Psoas muscle (tissue), 8 donors: ENCODE measurements around the gene PPP1R15A. TPM values are rescaled to one million over a fixed set of nuclear protein-coding genes. Genes with fewer than 3 reads are reported as not detected.

Experiments used
- ATAC-seq, 4 donors: fragments of 200-7000 bp; cut with Tn5 transposase; one replicate each; pipeline ENCODE4 v1.9.1; 2020; ENCODE audit warnings: moderate library complexity in 3 of 4, mild to moderate bottlenecking in 2 of 4
- DNase-seq, 2 donors: peaks; one replicate each; pipeline ENCODE4 v3.0.0-alpha.2; 2020
- H3K27ac ChIP-seq: fragments of 200-600 bp; one replicate; pipeline ENCODE4 v1.8.0; 2022
- H3K27me3 ChIP-seq, 3 donors: fragments of 200-600 bp in 1 of 3; one replicate each; pipeline versions ENCODE4 v1.6.1 to v1.8.0; 2013 to 2022; ENCODE audit warnings: low read length in 2 of 3, mild to moderate bottlenecking in 2 of 3, moderate library complexity in 1 of 3; ENCODE audit not compliant: insufficient read depth in 3 of 3
- H3K36me3 ChIP-seq, 2 donors: fragments of 200-600 bp in 1 of 2; one replicate each; pipeline versions ENCODE4 v1.6.1 to v1.8.0; 2013 to 2022; ENCODE audit warnings: low read depth in 1 of 2, mild to moderate bottlenecking in 1 of 2, moderate library complexity in 1 of 2; ENCODE audit not compliant: insufficient read depth in 1 of 2
- H3K4me1 ChIP-seq: fragments of 200-600 bp; one replicate; pipeline ENCODE4 v1.8.0; 2022
- H3K4me3 ChIP-seq: fragments of 200-600 bp; one replicate; pipeline ENCODE4 v1.8.0; 2022; ENCODE audit warnings: mild to moderate bottlenecking
- H3K9me3 ChIP-seq: fragments of 200-600 bp; one replicate; pipeline ENCODE4 v1.8.0; 2022
- CTCF ChIP-seq: fragments of 200-600 bp; IDR thresholded peaks from one replicate; pipeline ENCODE4 v1.8.0; 2022; ENCODE audit warnings: antibody characterized with exemption
- WGBS, 3 donors: extraction: QIAGEN DNeasy Blood & Tissue Kit; methylation state at CpG; one replicate each; pipeline versions ENCODE4 v1.1.6 to v1.1.7; 2013; 5-methylcytosine and 5-hydroxymethylcytosine counted together
- intact Hi-C, 2 donors: fragments of 100-400 bp; cut with DNase I; formaldehyde crosslinking; loops; one replicate each; pipeline versions ENCODE4 v1.11.0 to v1.14.2; 2022
- polyA plus RNA-seq, 3 donors: library from polyadenylated mRNA; stranded (reverse); fragments of 200-250 nt; gene quantifications; one replicate each; pipeline ENCODE4 v1.2.3, GENCODE V29; 2013
- total RNA-seq, 4 donors: library from RNA; stranded (reverse); fragmentation: NEBNext Ultra II Directional in 2 of 4; extraction: Animal tissue kit (Norgen Biotek cat#: 25700) in 2 of 4; gene quantifications; one replicate each; pipeline versions ENCODE4 v1.2.1 to v1.2.4, GENCODE V29; 2021 to 2023
- donor health status: healthy with polysubstance abuse.
- donor health status: DM: no; HTN: no; CAD: no; lungs with moderate emphysema.
- donor health status: Bipolar disorder and iron deficiency.
- donor health status: healthy.
- donor health status: DM: yes; HTN: yes; CAD: no.
- donor health status: DM: no; HTN: no; CAD: no.
- donor health status: DM: no; HTN: no; CAD: no.
- donor health status: DM: yes; HTN: yes; CAD: no.

PPP1R15A gene
- total and polyA plus RNA-seq, 7 donors, result 34.5 to 93.4 (median 61.1) TPM

GRCh38 chr19:48852292-48852691 lies 19.9 kb upstream of the PPP1R15A start:
- 85 to 94% (median 89%) methylated on average over 4 of the region's 4 CpGs for WGBS, 3 donors
- DNase-seq (no peak), ATAC-seq (no peak)
- TF ChIP-seq CTCF, result no peak
- intact Hi-C loops, result no loop called here
- Histone ChIP-seq H3K4me3 (no peak overlapping the region), H3K4me1 (no peaks in the 10 kb centered on the region), H3K27me3 (no peaks in the 10 kb centered on the region), H3K9me3 (no peaks in the 10 kb centered on the region), H3K36me3 (peaks cover 0 to 6% of the 10 kb centered on the region in 2 donors), H3K27ac (no peak overlapping the region)

GRCh38 chr19:48853483-48853882 lies 18.7 kb upstream of the PPP1R15A start:
- no peak for ATAC-seq
- H3K36me3 ChIP-seq, result peaks cover 0 to 6% of the 10 kb centered on the region in 2 donors
- intact Hi-C loops, result no loop called here
- 89 to 90% (median 89%) methylated on average over 8 of the region's 8 CpGs for WGBS, 3 donors
- H3K4me3 ChIP-seq, result no peak overlapping the region
- no peak for TF ChIP-seq CTCF
- H3K27ac ChIP-seq, result no peak overlapping the region
- DNase-seq, result no peak
- no peaks in the 10 kb centered on the region for H3K4me1 ChIP-seq
- H3K27me3 ChIP-seq, result no peaks in the 10 kb centered on the region
- no peaks in the 10 kb centered on the region for H3K9me3 ChIP-seq

- TF ChIP-seq CTCF, result no peak
- WGBS, 3 donors, result 90 to 93% (median 90%) methylated on average over 7 of the region's 7 CpGs
- no peak for ATAC-seq
- no peak for DNase-seq
- H3K27ac ChIP-seq, result no peak overlapping the region
- no peaks in the 10 kb centered on the region for H3K9me3 ChIP-seq
- H3K27me3 ChIP-seq, result no peaks in the 10 kb centered on the region
- no peaks in the 10 kb centered on the region for H3K4me1 ChIP-seq
- peaks cover 0 to 6% of the 10 kb centered on the region in 2 donors for H3K36me3 ChIP-seq
- intact Hi-C loops, result no loop called here
- no peak overlapping the region for H3K4me3 ChIP-seq
Observed at GRCh38 chr19:48854103-48854502, 18.1 kb upstream of the PPP1R15A start.

GRCh38 chr19:48856921-48857320 lies 15.3 kb upstream of the PPP1R15A start:
- DNase-seq (no peak), ATAC-seq (no peak)
- H3K4me3 ChIP-seq, result no peak overlapping the region
- no peaks in the 10 kb centered on the region for H3K4me1 ChIP-seq
- 96 to 97% (median 96%) methylated on average over 6 of the region's 6 CpGs for WGBS, 3 donors
- peaks cover 0 to 10% of the 10 kb centered on the region in 2 donors for H3K36me3 ChIP-seq
- H3K27me3 ChIP-seq, result no peaks in the 10 kb centered on the region
- H3K9me3 ChIP-seq, result no peaks in the 10 kb centered on the region
- no peak overlapping the region for H3K27ac ChIP-seq
- no peak for TF ChIP-seq CTCF
- intact Hi-C loops, result no loop called here

- intact Hi-C loops, result no loop called here
- DNase-seq, result peak in 1 of 2 donors; percentile 71
- no peak for ATAC-seq
- Histone ChIP-seq H3K4me3 (no peak overlapping the region), H3K27ac (no peak overlapping the region), H3K9me3 (no peaks in the 10 kb centered on the region), H3K27me3 (no peaks in the 10 kb centered on the region), H3K4me1 (peaks cover 4% of the 10 kb centered on the region), H3K36me3 (peaks cover 0 to 5% of the 10 kb centered on the region in 2 donors)
- no peak for TF ChIP-seq CTCF
- WGBS, 3 donors, result 64 to 67% (median 67%) methylated on average over 31 to 34 of the region's 34 CpGs
Observed at GRCh38 chr19:48858984-48859710, 13.1 kb upstream of the PPP1R15A start.
